Measurements from ENCODE around the gene TNNI3K. TPM values are rescaled to one million over a fixed set of nuclear protein-coding genes. Genes with fewer than 3 reads are reported as not detected.

TNNI3K gene
- total RNA-seq, 6 donors from 2014 or later, result 0.72 to 2.8 (median 2.1) TPM; not detected in 1

DNA sequence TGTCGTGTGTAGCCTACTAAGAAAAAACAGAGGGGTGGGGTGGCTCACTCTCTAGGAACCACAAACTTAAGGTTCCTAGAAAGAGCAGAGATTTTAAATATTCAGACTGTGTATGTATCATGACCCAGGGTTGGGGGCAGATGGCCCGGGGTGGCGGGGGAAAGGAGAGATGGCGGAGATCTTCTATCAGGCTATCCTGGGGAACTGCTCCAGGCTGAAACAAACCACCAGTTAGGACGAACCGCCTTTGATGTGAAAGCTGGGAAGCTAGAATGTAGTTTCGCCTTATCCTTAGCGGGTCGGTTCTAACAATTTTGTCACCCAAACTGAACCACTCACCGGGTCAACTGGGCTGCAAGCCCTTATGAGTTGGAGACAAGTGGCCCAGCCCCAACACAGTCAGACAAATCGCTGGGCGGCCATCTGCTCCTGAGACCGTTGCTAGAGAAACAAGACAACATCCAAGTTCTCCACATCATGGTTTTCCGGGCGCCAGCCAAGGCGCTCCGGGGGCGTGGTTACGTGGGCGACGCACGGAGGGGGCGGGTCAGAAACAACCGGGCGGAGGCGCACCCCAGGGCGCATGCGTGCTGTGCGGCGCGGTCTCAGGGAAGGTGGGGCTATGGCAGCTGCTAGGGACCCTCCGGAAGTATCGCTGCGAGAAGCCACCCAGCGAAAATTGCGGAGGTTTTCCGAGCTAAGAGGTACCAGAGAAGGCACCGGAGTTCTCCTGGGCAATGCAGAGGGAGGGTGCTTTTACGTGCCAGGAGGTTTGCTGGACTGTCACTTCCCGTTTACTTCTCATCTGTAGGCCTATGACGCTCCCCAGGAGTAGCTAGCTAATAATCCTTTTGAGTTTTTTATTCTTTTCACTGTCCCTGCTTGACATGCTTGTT is 37.3 kb upstream of the TNNI3K start, which contains the start of the genes FPGT and LRRIQ3:
Gene FPGT, plus strand, starts transcription at position 586 of the 896 bp plus-strand sequence. Its CDS starts 37 bp downstream, at position 623.
Gene LRRIQ3, minus strand, starts transcription at position 520 of the 896 bp plus-strand sequence. CDS start 14,492 bp downstream, outside the sequence.
- H3K27me3 ChIP-seq, result no peaks in the 10 kb centered on the region
- WGBS, 2 donors, result 6 to 16% methylated on average over 13 to 41 of the region's 41 CpGs
- peaks cover 0 to 16% (median 8%) of the 10 kb centered on the region in 4 donors for H3K4me1 ChIP-seq
- peak in 1 of 4 donors; percentile 51 for TF ChIP-seq EP300 (IDR thresholded peaks at IDR 0.05)
- TF ChIP-seq, protein P1, sequence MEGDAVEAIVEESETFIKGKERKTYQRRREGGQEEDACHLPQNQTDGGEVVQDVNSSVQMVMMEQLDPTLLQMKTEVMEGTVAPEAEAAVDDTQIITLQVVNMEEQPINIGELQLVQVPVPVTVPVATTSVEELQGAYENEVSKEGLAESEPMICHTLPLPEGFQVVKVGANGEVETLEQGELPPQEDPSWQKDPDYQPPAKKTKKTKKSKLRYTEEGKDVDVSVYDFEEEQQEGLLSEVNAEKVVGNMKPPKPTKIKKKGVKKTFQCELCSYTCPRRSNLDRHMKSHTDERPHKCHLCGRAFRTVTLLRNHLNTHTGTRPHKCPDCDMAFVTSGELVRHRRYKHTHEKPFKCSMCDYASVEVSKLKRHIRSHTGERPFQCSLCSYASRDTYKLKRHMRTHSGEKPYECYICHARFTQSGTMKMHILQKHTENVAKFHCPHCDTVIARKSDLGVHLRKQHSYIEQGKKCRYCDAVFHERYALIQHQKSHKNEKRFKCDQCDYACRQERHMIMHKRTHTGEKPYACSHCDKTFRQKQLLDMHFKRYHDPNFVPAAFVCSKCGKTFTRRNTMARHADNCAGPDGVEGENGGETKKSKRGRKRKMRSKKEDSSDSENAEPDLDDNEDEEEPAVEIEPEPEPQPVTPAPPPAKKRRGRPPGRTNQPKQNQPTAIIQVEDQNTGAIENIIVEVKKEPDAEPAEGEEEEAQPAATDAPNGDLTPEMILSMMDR (IDR thresholded peaks at IDR 0.05), result no peak
- TF ChIP-seq POLR2AphosphoS5 (IDR thresholded peaks at IDR 0.05), result peak; percentile 85 to 86
- peak in 3 of 4 donors; percentile 59 to 87 (median 78) for TF ChIP-seq POLR2A (IDR thresholded peaks at IDR 0.05)
- H3K36me3 ChIP-seq, result peaks cover 0 to 11% (median 2%) of the 10 kb centered on the region in 4 donors
- H3K4me3 ChIP-seq, result peak within 1 kb of the TSS; percentile 54 to 67 (median 62)
- no peaks in the 10 kb centered on the region for H3K9me3 ChIP-seq
- peak within 1 kb of the TSS; percentile 82 to 89 (median 87) for H3K27ac ChIP-seq
- ATAC-seq (ENCODE audit: low FRiP score in 2 of 2) (peak; percentile 100), DNase-seq (peak; percentile 93 to 99)

- no peak overlapping the region for H3K27ac ChIP-seq
- no peaks in the 10 kb centered on the region for H3K9me3 ChIP-seq
- peak overlapping the region in 2 of 4 donors; percentile 60 to 67 for H3K4me3 ChIP-seq
- 62 to 80% methylated on average over 5 of the region's 5 CpGs for WGBS, 2 donors
- no peak for ATAC-seq (ENCODE audit: low FRiP score in 2 of 2)
- DNase-seq, result no peak
- peaks cover 0 to 16% (median 8%) of the 10 kb centered on the region in 4 donors for H3K4me1 ChIP-seq
- TF ChIP-seq POLR2AphosphoS5 (IDR thresholded peaks at IDR 0.05) (no peak), EP300 (IDR thresholded peaks at IDR 0.05) (no peak), POLR2A (IDR thresholded peaks at IDR 0.05) (no peak)
- TF ChIP-seq, protein P1 (IDR thresholded peaks at IDR 0.05), result no peak
- no peaks in the 10 kb centered on the region for H3K27me3 ChIP-seq
- H3K36me3 ChIP-seq, result peaks cover 0 to 17% (median 3%) of the 10 kb centered on the region in 4 donors
Observed at GRCh38 chr1:74199504-74199903, 35.7 kb upstream of the TNNI3K start.

DNA sequence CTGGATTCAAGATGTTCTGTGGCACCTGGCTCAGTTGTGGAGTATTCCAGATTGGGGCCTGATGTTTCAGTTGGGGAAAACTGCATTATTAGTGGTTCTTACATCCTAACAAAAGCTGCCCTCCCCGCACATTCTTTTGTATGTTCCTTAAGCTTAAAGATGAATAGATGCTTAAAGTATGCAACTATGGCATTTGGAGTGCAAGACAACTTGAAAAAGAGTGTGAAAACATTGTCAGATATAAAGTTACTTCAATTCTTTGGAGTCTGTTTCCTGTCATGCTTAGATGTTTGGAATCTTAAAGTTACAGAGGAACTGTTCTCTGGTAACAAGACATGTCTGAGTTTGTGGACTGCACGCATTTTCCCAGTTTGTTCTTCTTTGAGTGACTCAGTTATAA is 29.9 kb upstream of the TNNI3K start:
- TF ChIP-seq, protein P1 (IDR thresholded peaks at IDR 0.05), result no peak
- TF ChIP-seq POLR2AphosphoS5 (IDR thresholded peaks at IDR 0.05), result no peak
- no peaks in the 10 kb centered on the region for H3K27me3 ChIP-seq
- 88 to 96% methylated on average over 2 of the region's 2 CpGs for WGBS, 2 donors
- no peak overlapping the region for H3K27ac ChIP-seq
- DNase-seq (no peak), ATAC-seq (ENCODE audit: low FRiP score in 2 of 2) (no peak)
- H3K9me3 ChIP-seq, result no peaks in the 10 kb centered on the region
- no peak overlapping the region for H3K4me3 ChIP-seq
- peaks cover 0 to 41% (median 8%) of the 10 kb centered on the region in 4 donors for H3K36me3 ChIP-seq
- H3K4me1 ChIP-seq, result no peaks in the 10 kb centered on the region

- Histone ChIP-seq H3K9me3 (no peaks in the 10 kb centered on the region), H3K36me3 (no peaks in the 10 kb centered on the region), H3K27ac (no peak overlapping the region), H3K4me3 (no peak overlapping the region), H3K27me3 (no peaks in the 10 kb centered on the region), H3K4me1 (no peaks in the 10 kb centered on the region)
- ATAC-seq (ENCODE audit: low FRiP score in 2 of 2) (no peak), DNase-seq (no peak)
- WGBS, 2 donors, result 93 to 94% methylated on average over 1 of the region's 1 CpG
- TF ChIP-seq, protein P1 (IDR thresholded peaks at IDR 0.05), result no peak
- TF ChIP-seq POLR2A (IDR thresholded peaks at IDR 0.05) (no peak), POLR2AphosphoS5 (IDR thresholded peaks at IDR 0.05) (no peak)
Observed at GRCh38 chr1:74215229-74215628, 20.0 kb upstream of the TNNI3K start.
